ENCODE results near the gene TEX29. TPM values are rescaled to one million over a fixed set of nuclear protein-coding genes. Genes with fewer than 3 reads are reported as not detected.

The TEX29 gene
- total RNA-seq, 1 experiment from 2014 or later = 0.45 TPM

- intact Hi-C loops (cut with micrococcal nuclease; ENCODE audit: unreplicated experiment) = no loop called here
- H3K27me3 ChIP-seq (replicated peaks; ENCODE audit: insufficient read depth, low read depth, low read length, poor library complexity) = no peaks in the 10 kb centered on the region
- BruUV-seq (replicated peaks) = no TSS peak
- H3K4me1 ChIP-seq (ENCODE audit: insufficient read depth, low read length, poor library complexity, severe bottlenecking) = no peaks in the 10 kb centered on the region
- TF ChIP-seq CTCF (conservative IDR thresholded peaks at IDR 0.05; ENCODE audit: low read depth, low read length) = no peak
- TF ChIP-seq EZH2 (IDR thresholded peaks at IDR 0.05; ENCODE audit: borderline replicate concordance, low read depth, low read length, poor library complexity, severe bottlenecking) = no peak
- H3K27ac ChIP-seq (ENCODE audit: low read depth, low read length, poor library complexity, severe bottlenecking) = no peak overlapping the region
- POLR2A ChIA-PET (ENCODE audit: low non-redundant PET) = interaction anchor here (0.6 kb wide), 1 partner anchor 143 kb away, joined by 3 read pairs; no protein-coding TSS in a partner anchor
- CTCF ChIA-PET = no interaction called here
- no peak for DNase-seq (ENCODE audit: low spot score)
- H3K36me3 ChIP-seq (ENCODE audit: insufficient read depth, low read length, poor library complexity, severe bottlenecking) = peaks cover 11% of the 10 kb centered on the region
- H3K9me3 ChIP-seq (ENCODE audit: low read depth, low read length, poor library complexity, severe bottlenecking) = no peaks in the 10 kb centered on the region
- no peak overlapping the region for H3K4me3 ChIP-seq (ENCODE audit: low read depth, low read length, poor library complexity, severe bottlenecking)
These were observed 22.0 kb upstream of the TEX29 start for GRCh38 chr13:111298214-111298975.

- Histone ChIP-seq H3K36me3 (ENCODE audit: insufficient read depth, low read length, poor library complexity, severe bottlenecking) (peaks cover 14% of the 10 kb centered on the region), H3K9me3 (ENCODE audit: low read depth, low read length, poor library complexity, severe bottlenecking) (no peaks in the 10 kb centered on the region), H3K4me3 (ENCODE audit: low read depth, low read length, poor library complexity, severe bottlenecking) (no peak overlapping the region), H3K27ac (ENCODE audit: low read depth, low read length, poor library complexity, severe bottlenecking) (no peak overlapping the region), H3K4me1 (ENCODE audit: insufficient read depth, low read length, poor library complexity, severe bottlenecking) (no peaks in the 10 kb centered on the region), H3K27me3 (replicated peaks; ENCODE audit: insufficient read depth, low read depth, low read length, poor library complexity) (no peaks in the 10 kb centered on the region)
- TF ChIP-seq CTCF (conservative IDR thresholded peaks at IDR 0.05; ENCODE audit: low read depth, low read length) (no peak), EZH2 (IDR thresholded peaks at IDR 0.05; ENCODE audit: borderline replicate concordance, low read depth, low read length, poor library complexity, severe bottlenecking) (no peak)
- ChIA-PET POLR2A (ENCODE audit: low non-redundant PET) (no interaction called here), CTCF (no interaction called here)
- intact Hi-C loops (cut with micrococcal nuclease; ENCODE audit: unreplicated experiment) = no loop called here
- BruUV-seq (replicated peaks) = no TSS peak
- no peak for DNase-seq (ENCODE audit: low spot score)
These were observed 18.3 kb upstream of the TEX29 start for GRCh38 chr13:111302045-111302726.

GRCh38 chr13:111303559-111303958 is 16.9 kb upstream of the TEX29 start:
- H3K27me3 ChIP-seq (replicated peaks; ENCODE audit: insufficient read depth, low read depth, low read length, poor library complexity) = no peaks in the 10 kb centered on the region
- H3K9me3 ChIP-seq (ENCODE audit: low read depth, low read length, poor library complexity, severe bottlenecking) = no peaks in the 10 kb centered on the region
- H3K4me3 ChIP-seq (ENCODE audit: low read depth, low read length, poor library complexity, severe bottlenecking) = no peak overlapping the region
- no peak for TF ChIP-seq EZH2 (IDR thresholded peaks at IDR 0.05; ENCODE audit: borderline replicate concordance, low read depth, low read length, poor library complexity, severe bottlenecking)
- TF ChIP-seq CTCF (conservative IDR thresholded peaks at IDR 0.05; ENCODE audit: low read depth, low read length) = no peak
- TSS peak; percentile 31 for BruUV-seq (replicated peaks)
- intact Hi-C loops (cut with micrococcal nuclease; ENCODE audit: unreplicated experiment) = no loop called here
- DNase-seq (ENCODE audit: low spot score) = no peak
- H3K27ac ChIP-seq (ENCODE audit: low read depth, low read length, poor library complexity, severe bottlenecking) = no peak overlapping the region
- peaks cover 14% of the 10 kb centered on the region for H3K36me3 ChIP-seq (ENCODE audit: insufficient read depth, low read length, poor library complexity, severe bottlenecking)
- ChIA-PET CTCF (no interaction called here), POLR2A (ENCODE audit: low non-redundant PET) (no interaction called here)
- no peaks in the 10 kb centered on the region for H3K4me1 ChIP-seq (ENCODE audit: insufficient read depth, low read length, poor library complexity, severe bottlenecking)
